ENCODE results near the gene KIF26A. TPM values are rescaled to one million over a fixed set of nuclear protein-coding genes. Genes with fewer than 3 reads are reported as not detected.
A peak's percentile ranks its signal among the peaks of the same experiment; 100 is the strongest.

Gene KIF26A
- total and polyA plus RNA-seq, 8 donors: 3.6 to 13.2 (median 7.1) TPM

DNA sequence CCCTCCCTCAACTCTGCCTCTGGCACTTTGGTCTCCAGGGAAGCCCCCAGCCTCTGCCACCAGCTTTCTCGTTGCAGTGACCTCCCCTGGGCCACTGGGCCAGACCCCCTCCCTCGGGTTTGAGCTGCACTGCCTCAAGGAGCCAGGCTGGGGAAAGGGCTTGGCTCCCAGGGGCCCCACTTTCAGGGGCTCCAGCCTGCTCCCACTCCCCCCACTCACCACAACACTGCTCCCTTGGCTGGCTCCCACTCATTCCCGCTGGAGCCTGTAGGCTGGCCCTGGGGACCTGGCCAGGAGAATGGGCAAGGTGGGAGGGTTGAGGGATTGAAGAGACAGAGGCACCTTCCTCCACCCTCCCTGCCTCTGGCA lies 19.3 kb upstream of the KIF26A start:
- Histone ChIP-seq H3K4me1 (peaks cover 0 to 7% (median 0%) of the 10 kb centered on the region in 3 donors), H3K36me3 (no peaks in the 10 kb centered on the region), H3K4me3 (no peak overlapping the region), H3K9me3 (no peaks in the 10 kb centered on the region), H3K27ac (no peak overlapping the region), H3K27me3 (peaks cover 0 to 2% (median 0%) of the 10 kb centered on the region in 4 donors)
- FAIRE-seq (no peak), DNase-seq (peak in 3 of 6 donors; percentile 7 to 50 (median 39)), ATAC-seq (no peak)
- intact Hi-C loops (cut with DNase I): no loop called here
- TF ChIP-seq, protein P1, sequence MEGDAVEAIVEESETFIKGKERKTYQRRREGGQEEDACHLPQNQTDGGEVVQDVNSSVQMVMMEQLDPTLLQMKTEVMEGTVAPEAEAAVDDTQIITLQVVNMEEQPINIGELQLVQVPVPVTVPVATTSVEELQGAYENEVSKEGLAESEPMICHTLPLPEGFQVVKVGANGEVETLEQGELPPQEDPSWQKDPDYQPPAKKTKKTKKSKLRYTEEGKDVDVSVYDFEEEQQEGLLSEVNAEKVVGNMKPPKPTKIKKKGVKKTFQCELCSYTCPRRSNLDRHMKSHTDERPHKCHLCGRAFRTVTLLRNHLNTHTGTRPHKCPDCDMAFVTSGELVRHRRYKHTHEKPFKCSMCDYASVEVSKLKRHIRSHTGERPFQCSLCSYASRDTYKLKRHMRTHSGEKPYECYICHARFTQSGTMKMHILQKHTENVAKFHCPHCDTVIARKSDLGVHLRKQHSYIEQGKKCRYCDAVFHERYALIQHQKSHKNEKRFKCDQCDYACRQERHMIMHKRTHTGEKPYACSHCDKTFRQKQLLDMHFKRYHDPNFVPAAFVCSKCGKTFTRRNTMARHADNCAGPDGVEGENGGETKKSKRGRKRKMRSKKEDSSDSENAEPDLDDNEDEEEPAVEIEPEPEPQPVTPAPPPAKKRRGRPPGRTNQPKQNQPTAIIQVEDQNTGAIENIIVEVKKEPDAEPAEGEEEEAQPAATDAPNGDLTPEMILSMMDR (IDR thresholded peaks at IDR 0.05): no peak
- 76 to 83% methylated on average over 3 of the region's 3 CpGs for WGBS, 2 donors

DNA sequence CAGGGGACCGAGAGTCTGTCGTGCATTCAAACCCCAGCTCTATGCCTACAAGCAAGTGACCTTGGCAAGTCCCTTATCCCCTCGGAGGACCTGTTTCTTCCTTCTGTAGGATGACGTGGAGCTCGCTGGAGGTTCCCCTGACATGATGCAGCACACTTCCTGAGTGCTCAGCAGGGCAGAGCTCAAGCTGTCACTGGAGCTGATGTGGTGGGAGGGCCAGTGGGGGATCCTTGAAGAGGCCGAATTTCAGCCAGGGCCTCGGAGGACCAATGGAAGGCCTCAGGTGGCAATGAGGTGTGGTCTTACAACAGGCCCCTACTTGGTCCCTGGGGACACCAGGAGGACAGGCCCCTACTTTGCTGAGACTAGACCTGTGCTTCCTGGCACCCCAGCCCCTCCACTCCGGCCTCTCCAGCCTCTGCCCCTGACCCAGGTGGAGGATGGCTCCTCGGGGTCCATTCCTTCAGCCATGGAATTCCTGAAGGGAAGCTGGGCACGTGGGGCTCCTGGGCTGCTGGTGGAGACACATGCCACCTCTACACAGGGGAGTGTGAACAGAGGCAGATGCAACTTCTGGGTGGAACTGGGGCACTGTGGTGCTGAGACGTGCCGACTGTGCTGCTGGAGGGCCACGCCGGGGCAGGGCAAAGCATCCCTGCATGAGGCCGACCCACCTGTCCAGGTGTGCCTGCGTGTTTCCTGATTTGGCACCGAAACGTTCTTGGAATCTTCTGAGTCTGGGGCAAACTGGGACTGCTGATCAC lies 18.7 kb upstream of the KIF26A start:
- Histone ChIP-seq H3K9me3 (no peaks in the 10 kb centered on the region), H3K27me3 (peaks cover 0 to 3% (median 0%) of the 10 kb centered on the region in 4 donors), H3K4me1 (peaks cover 0 to 7% (median 0%) of the 10 kb centered on the region in 3 donors), H3K4me3 (no peak overlapping the region), H3K27ac (no peak overlapping the region), H3K36me3 (no peaks in the 10 kb centered on the region)
- 71 to 76% methylated on average over 18 of the region's 18 CpGs for WGBS, 2 donors
- DNase-seq (peak in 3 of 6 donors; percentile 7 to 39 (median 26)), ATAC-seq (no peak), FAIRE-seq (no peak)
- intact Hi-C loops (cut with DNase I): no loop called here
- TF ChIP-seq, protein P1 (IDR thresholded peaks at IDR 0.05): no peak

DNA sequence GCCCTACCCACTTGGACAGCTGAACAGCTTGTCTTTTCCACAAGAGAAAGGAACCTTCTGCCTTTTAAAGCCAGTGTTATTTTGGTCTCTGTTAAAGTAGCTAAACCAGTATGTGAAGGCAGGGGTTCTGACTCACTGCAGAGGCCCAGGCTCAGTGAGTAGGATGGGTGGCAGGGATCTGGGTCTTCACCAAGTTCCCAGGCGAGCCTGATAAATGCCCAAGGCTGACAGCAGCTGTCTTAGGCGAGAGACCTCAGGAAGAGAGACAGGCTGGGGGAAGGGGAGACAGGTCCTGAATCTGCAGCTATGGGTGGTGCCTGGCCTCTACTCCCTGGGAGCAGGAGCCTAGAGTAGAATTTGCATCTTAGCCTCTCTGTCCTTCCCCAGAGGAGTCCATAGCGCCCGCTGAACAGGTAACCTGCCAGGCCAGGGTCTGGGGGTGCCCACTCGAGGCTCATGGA lies 18.1 kb upstream of the KIF26A start:
- H3K4me3 ChIP-seq: no peak overlapping the region
- FAIRE-seq: no peak
- DNase-seq: peak in 1 of 6 donors; percentile 29
- H3K27me3 ChIP-seq: peaks cover 0 to 3% (median 0%) of the 10 kb centered on the region in 4 donors
- ATAC-seq: no peak
- no peak overlapping the region for H3K27ac ChIP-seq
- WGBS, 2 donors: 77 to 88% methylated on average over 5 of the region's 5 CpGs
- no peaks in the 10 kb centered on the region for H3K36me3 ChIP-seq
- intact Hi-C loops (cut with DNase I): no loop called here
- no peaks in the 10 kb centered on the region for H3K9me3 ChIP-seq
- H3K4me1 ChIP-seq: peaks cover 0 to 7% (median 0%) of the 10 kb centered on the region in 3 donors
- TF ChIP-seq, protein P1 (IDR thresholded peaks at IDR 0.05): no peak

DNA sequence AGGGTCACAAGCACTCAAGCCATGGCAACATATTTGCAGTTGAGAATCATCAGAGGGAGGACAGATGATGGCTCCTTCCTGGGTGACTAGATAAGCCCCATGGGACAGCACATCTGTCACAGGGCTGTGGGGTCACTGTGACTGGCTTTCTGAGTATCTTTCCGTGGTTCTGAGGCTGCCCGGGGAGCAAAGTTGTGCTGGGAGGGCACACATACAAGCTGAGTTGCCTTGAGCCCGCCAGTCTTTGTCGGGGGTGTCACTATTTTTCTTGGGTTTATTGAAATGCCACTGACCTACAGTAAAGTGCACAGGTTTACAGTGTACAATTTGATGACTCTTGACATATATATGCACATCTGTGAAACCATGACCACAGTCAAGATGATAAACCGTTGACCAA lies 17.2 kb upstream of the KIF26A start:
- H3K27ac ChIP-seq: no peak overlapping the region
- H3K4me3 ChIP-seq: no peak overlapping the region
- peaks cover 0 to 7% (median 0%) of the 10 kb centered on the region in 3 donors for H3K4me1 ChIP-seq
- DNase-seq (no peak), ATAC-seq (no peak), FAIRE-seq (no peak)
- H3K27me3 ChIP-seq: peaks cover 0 to 3% (median 0%) of the 10 kb centered on the region in 4 donors
- intact Hi-C loops (cut with DNase I): no loop called here
- no peaks in the 10 kb centered on the region for H3K36me3 ChIP-seq
- 64 to 76% methylated on average over 5 of the region's 5 CpGs for WGBS, 2 donors
- H3K9me3 ChIP-seq: no peaks in the 10 kb centered on the region
- TF ChIP-seq, protein P1 (IDR thresholded peaks at IDR 0.05): no peak

DNA sequence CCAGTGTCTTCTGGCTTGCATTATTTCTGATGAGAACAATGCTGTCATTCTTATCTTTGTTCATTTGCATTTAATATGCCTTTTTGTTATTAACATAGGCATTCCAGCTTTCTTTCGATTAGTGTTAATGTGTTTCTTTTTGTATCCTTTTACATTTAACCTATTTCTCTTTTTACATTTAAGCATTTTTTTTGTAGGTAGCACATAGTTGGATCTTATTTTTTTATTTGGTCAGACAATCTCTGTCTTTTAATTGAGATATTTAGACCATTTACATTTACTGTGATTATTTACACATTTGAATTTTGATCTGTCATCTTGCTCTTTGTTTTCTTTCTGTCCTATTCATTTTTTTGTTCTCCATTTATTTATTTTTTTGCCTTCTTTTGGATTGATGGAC lies 14.5 kb upstream of the KIF26A start:
- WGBS, 2 donors: 94 to 97% methylated on average over 1 of the region's 1 CpG
- no peak for DNase-seq
- Histone ChIP-seq H3K4me3 (no peak overlapping the region), H3K36me3 (no peaks in the 10 kb centered on the region), H3K4me1 (no peaks in the 10 kb centered on the region), H3K27ac (no peak overlapping the region), H3K27me3 (peaks cover 0 to 3% (median 0%) of the 10 kb centered on the region in 4 donors), H3K9me3 (no peaks in the 10 kb centered on the region)
- TF ChIP-seq, protein P1 (IDR thresholded peaks at IDR 0.05): no peak
- FAIRE-seq: peak; percentile 20
- intact Hi-C loops (cut with DNase I): no loop called here
- no peak for ATAC-seq
